ENCODE results near the gene PXK.
"Not testable (repeated sequence)": the region's sequence is repeated elsewhere in the genome, so short reads cannot be mapped to it uniquely, and the experiment has no call there.

The PXK gene

DNA sequence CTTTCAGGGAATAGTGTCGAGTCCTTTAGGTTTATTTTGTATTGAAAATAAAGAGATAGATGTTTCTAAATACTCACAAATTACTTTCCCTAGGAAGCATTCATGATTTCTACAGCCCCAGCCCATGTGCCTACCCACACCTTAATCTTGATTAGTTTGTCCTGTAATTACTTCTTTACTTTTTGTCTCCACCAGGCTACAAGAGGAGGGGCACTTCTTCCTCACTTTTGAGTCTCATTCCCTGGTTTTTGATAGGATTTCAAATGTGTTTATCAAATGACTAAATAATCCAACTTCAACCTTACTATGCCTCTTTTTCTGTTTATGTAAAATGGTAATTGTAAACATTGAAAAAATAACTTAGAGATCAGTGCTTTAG lies 1.8 kb downstream of the PXK start:
- no peak overlapping the region for H3K9ac ChIP-seq (ENCODE audit: low read length)
- H3K9me3 ChIP-seq (ENCODE audit: control insufficient read depth, insufficient read depth, low read depth, low read length): no peaks in the 10 kb centered on the region
- no peak overlapping the region for H3K27ac ChIP-seq (ENCODE audit: low read depth, low read length)
- H3K36me3 ChIP-seq (ENCODE audit: control insufficient read depth, insufficient read depth, low read length): no peaks in the 10 kb centered on the region
- peaks cover 13% of the 10 kb centered on the region for H3K27me3 ChIP-seq (ENCODE audit: control insufficient read depth, insufficient read depth, low read length)
- peaks cover 11% of the 10 kb centered on the region; the same call in 1 of the 2 replicates for H3K4me1 ChIP-seq (ENCODE audit: control insufficient read depth, insufficient read depth, low read length)
- no peak overlapping the region for H3K4me3 ChIP-seq (ENCODE audit: low read depth, low read length)

DNA sequence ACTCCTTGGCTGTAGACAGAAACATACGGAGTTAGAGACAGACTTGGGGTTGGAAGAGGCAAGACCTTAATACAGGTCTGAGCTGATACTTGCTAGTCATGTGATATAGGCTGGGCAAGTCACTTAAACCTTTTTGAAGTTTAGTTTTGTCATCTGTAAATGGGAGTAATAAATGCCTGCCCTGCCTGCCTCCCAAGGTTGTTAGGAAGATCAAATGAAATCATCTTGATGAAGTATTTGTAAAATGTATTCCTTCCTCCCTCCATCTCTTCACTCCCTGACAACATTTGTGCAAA lies 2.9 kb downstream of the PXK start:
- Histone ChIP-seq H3K27me3 (ENCODE audit: control insufficient read depth, insufficient read depth, low read length) (peaks cover 13% of the 10 kb centered on the region), H3K4me1 (ENCODE audit: control insufficient read depth, insufficient read depth, low read length) (peaks cover 11% of the 10 kb centered on the region; the same call in 1 of the 2 replicates), H3K9ac (ENCODE audit: low read length) (no peak overlapping the region), H3K36me3 (ENCODE audit: control insufficient read depth, insufficient read depth, low read length) (no peaks in the 10 kb centered on the region), H3K27ac (ENCODE audit: low read depth, low read length) (no peak overlapping the region), H3K9me3 (ENCODE audit: control insufficient read depth, insufficient read depth, low read depth, low read length) (no peaks in the 10 kb centered on the region), H3K4me3 (ENCODE audit: low read depth, low read length) (no peak overlapping the region)

DNA sequence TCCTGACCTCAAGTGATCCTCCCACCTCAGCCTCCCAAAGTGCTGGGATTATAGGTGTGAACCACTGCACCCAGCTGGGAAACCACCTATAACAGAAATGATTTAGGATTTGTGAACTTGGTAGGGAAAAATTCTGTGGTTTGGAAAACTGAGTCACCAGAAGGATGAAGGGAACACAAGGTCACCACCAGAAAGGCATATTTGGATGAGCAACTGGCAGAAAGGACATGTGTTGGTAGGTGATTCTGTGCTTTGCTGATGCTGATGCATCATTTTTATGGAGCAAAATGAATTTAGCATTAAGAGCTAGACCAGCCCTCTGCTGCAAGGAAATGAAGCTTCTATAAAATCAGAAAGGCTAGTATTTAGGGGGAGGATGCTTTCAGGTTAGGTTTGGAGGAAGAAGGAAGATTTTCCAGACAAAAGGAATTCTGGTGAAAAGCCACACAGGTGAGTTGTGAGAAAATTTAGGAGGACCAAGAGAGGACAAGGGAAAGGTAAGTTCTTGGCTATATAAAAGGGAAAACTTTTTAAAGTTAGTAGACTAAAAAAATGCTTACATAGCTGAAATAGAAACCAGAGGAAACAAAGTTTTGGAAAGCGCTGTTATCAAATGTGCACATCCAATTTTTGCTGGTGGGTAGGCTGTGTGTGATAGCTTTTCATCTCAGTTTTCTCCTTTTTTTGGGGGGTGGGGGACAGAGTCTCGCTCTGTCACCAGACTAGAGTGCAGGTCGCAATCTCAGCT lies 3.6 kb downstream of the PXK start:
- peaks cover 13% of the 10 kb centered on the region for H3K27me3 ChIP-seq (ENCODE audit: control insufficient read depth, insufficient read depth, low read length)
- H3K36me3 ChIP-seq (ENCODE audit: control insufficient read depth, insufficient read depth, low read length): no peaks in the 10 kb centered on the region
- peaks cover 11% of the 10 kb centered on the region; the same call in 1 of the 2 replicates for H3K4me1 ChIP-seq (ENCODE audit: control insufficient read depth, insufficient read depth, low read length)
- no peak overlapping the region for H3K9ac ChIP-seq (ENCODE audit: low read length)
- no peaks in the 10 kb centered on the region for H3K9me3 ChIP-seq (ENCODE audit: control insufficient read depth, insufficient read depth, low read depth, low read length)
- no peak overlapping the region for H3K4me3 ChIP-seq (ENCODE audit: low read depth, low read length)
- no peak overlapping the region for H3K27ac ChIP-seq (ENCODE audit: low read depth, low read length)

DNA sequence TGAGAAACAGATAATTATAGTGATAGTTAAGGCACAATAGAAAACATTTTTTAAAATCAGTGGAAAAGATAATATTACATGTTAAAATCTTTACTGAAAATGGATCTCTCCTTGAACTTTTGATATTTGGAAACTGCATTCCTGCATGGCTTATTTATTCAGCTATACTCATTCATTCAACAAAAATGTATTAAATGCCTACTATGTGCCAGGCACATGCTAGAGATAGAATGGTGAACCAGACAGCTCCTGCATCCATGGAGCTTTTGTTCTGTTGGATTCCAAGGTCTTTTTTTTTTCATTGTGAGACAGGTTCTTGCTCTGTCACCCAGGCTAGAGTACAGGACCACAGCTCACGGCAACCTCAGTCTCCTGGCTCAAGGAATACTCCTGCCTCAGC lies 4.5 kb downstream of the PXK start:
- no peaks in the 10 kb centered on the region for H3K9me3 ChIP-seq (ENCODE audit: control insufficient read depth, insufficient read depth, low read depth, low read length)
- no peaks in the 10 kb centered on the region for H3K36me3 ChIP-seq (ENCODE audit: control insufficient read depth, insufficient read depth, low read length)
- H3K4me1 ChIP-seq (ENCODE audit: control insufficient read depth, insufficient read depth, low read length): peaks cover 8% of the 10 kb centered on the region; the same call in 1 of the 2 replicates
- no peak overlapping the region for H3K9ac ChIP-seq (ENCODE audit: low read length)
- no peak overlapping the region for H3K4me3 ChIP-seq (ENCODE audit: low read depth, low read length)
- H3K27ac ChIP-seq (ENCODE audit: low read depth, low read length): no peak overlapping the region
- H3K27me3 ChIP-seq (ENCODE audit: control insufficient read depth, insufficient read depth, low read length): peaks cover 7% of the 10 kb centered on the region

DNA sequence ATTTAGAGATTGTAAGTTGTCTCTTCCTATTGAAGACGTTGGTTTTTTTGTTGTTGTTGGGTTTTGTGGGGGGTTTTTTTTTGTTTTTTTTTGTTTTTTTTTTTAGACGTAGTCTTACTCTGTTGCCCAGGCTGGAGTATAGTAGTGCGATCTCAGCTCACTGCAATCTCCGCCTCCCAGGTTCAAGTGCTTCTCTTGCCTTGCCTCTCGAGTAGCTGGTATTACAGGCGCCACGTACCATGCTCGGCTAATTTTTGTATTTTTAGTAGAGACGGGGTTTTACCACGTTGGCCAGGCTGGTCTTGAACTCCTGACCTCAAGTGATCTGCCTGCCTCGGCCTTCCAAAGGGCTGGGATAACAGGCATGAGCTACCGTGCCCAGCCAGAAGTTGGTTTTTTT lies 6.5 kb downstream of the PXK start:
- not testable (repeated sequence) for H3K9ac ChIP-seq (ENCODE audit: low read length); H3K36me3 ChIP-seq (ENCODE audit: control insufficient read depth, insufficient read depth, low read length); H3K4me3 ChIP-seq (ENCODE audit: low read depth, low read length); H3K4me1 ChIP-seq (ENCODE audit: control insufficient read depth, insufficient read depth, low read length); H3K27me3 ChIP-seq (ENCODE audit: control insufficient read depth, insufficient read depth, low read length); H3K9me3 ChIP-seq (ENCODE audit: control insufficient read depth, insufficient read depth, low read depth, low read length); H3K27ac ChIP-seq (ENCODE audit: low read depth, low read length)

DNA sequence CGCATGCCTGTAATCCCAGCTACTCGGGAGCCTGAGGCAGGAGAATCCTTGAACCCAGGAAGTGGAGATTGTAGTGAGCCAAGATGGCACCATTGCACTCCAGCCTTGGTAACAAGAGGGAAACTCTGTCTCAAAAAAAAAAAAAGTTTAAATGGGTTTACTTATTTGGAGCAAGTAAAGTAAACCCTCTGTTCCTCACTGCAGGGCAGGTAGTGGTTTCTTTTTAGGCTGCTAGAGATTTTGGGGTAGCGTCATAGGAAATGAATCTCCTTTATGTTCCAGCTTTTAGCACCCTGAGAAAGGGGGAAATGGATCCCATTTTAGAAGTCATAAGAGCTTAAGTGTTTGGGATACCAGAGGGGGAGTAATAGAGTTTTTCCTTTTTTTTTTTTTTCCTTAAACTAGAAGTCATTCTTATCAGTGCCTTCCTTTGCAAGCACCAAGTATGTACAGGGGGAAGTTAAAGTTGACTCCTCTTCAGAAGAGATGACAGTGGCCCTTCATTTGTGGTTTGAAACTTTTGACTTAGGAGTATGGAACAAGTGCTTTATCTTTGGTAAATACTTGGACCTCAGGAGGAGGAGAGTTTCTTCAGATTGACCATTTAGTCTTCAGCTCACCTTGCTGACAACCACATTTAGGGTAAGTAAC lies 8.0 kb downstream of the PXK start:
- Histone ChIP-seq H3K36me3 (ENCODE audit: control insufficient read depth, insufficient read depth, low read length) (no peaks in the 10 kb centered on the region), H3K27ac (ENCODE audit: low read depth, low read length) (no peak overlapping the region), H3K9ac (ENCODE audit: low read length) (no peak overlapping the region)

DNA sequence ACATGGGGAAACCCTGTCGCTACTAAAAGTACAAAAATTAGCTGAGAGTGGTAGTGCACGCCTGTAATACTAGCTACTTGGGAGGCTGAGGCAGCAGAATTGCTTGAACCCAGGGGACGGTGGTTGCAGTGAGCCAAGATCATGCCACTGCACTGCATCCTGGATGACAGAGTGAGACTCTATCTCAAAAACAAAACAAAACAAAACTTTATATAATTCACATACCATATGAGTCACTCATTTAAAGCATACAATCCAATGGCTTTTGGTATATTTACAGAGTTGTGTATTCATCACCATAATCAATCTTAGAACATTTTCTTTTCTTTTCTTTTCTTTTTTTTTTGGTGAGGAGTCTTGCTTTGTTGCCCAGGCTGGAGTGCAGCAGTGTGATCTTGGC lies 8.7 kb downstream of the PXK start:
- H3K27me3 ChIP-seq (ENCODE audit: control insufficient read depth, insufficient read depth, low read length): no peaks in the 10 kb centered on the region
- no peaks in the 10 kb centered on the region for H3K36me3 ChIP-seq (ENCODE audit: control insufficient read depth, insufficient read depth, low read length)
- no peaks in the 10 kb centered on the region for H3K4me1 ChIP-seq (ENCODE audit: control insufficient read depth, insufficient read depth, low read length)
- H3K27ac ChIP-seq (ENCODE audit: low read depth, low read length): no peak overlapping the region
- H3K9ac ChIP-seq (ENCODE audit: low read length): no peak overlapping the region
- no peaks in the 10 kb centered on the region for H3K9me3 ChIP-seq (ENCODE audit: control insufficient read depth, insufficient read depth, low read depth, low read length)
- H3K4me3 ChIP-seq (ENCODE audit: low read depth, low read length): no peak overlapping the region

More for the DNA sequence above, 8.0 kb downstream of the PXK start:
- Histone ChIP-seq H3K4me3 (ENCODE audit: low read depth, low read length) (no peak overlapping the region), H3K27me3 (ENCODE audit: control insufficient read depth, insufficient read depth, low read length) (no peaks in the 10 kb centered on the region), H3K4me1 (ENCODE audit: control insufficient read depth, insufficient read depth, low read length) (no peaks in the 10 kb centered on the region), H3K9me3 (ENCODE audit: control insufficient read depth, insufficient read depth, low read depth, low read length) (no peaks in the 10 kb centered on the region)

DNA sequence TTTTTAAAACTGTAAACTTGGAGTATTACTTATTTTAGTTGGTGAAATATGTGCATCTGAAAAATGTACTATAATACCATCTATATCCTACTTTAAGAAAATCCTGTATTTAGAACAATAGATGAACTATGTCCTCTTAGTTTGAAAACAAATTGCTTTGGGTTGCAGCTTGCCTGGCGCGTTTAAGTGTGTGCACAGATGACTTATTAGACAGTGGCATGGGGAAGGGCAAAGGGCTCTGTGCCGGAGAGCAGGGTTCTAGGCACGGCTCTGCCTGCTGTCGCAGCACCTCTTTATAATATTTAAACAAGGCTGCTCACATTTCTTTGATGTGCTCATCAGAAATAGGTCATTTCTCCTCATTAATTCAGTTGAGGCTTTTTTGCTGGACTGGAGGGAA lies 10.0 kb downstream of the PXK start:
- Histone ChIP-seq H3K4me3 (ENCODE audit: low read depth, low read length) (no peak overlapping the region), H3K27ac (ENCODE audit: low read depth, low read length) (no peak overlapping the region), H3K9ac (ENCODE audit: low read length) (no peak overlapping the region)

DNA sequence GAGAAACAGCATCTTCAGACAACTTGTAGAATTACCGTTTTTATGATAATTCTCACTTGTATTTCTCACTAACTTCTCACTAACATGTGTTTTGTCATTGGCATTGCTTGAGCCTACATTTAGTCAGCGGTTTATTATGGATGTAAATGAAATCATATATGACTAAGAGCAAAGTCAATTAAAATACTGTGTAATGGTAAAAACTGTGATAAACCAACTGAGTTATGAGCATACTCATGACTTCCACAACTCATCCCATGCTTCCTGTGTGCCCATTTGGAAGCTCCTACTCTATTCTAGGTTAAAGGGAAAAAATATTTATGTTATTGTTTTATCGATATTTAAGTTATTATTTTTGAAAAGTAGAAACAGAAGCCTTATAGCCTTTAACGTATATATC lies 12.8 kb downstream of the PXK start:
- Histone ChIP-seq H3K27ac (ENCODE audit: low read depth, low read length) (no peak overlapping the region), H3K36me3 (ENCODE audit: control insufficient read depth, insufficient read depth, low read length) (no peaks in the 10 kb centered on the region), H3K4me1 (ENCODE audit: control insufficient read depth, insufficient read depth, low read length) (no peaks in the 10 kb centered on the region), H3K4me3 (ENCODE audit: low read depth, low read length) (no peak overlapping the region), H3K27me3 (ENCODE audit: control insufficient read depth, insufficient read depth, low read length) (no peaks in the 10 kb centered on the region), H3K9me3 (ENCODE audit: control insufficient read depth, insufficient read depth, low read depth, low read length) (no peaks in the 10 kb centered on the region), H3K9ac (ENCODE audit: low read length) (no peak overlapping the region)

More for the DNA sequence above, 10.0 kb downstream of the PXK start:
- Histone ChIP-seq H3K36me3 (ENCODE audit: control insufficient read depth, insufficient read depth, low read length) (no peaks in the 10 kb centered on the region), H3K27me3 (ENCODE audit: control insufficient read depth, insufficient read depth, low read length) (no peaks in the 10 kb centered on the region), H3K4me1 (ENCODE audit: control insufficient read depth, insufficient read depth, low read length) (no peaks in the 10 kb centered on the region), H3K9me3 (ENCODE audit: control insufficient read depth, insufficient read depth, low read depth, low read length) (no peaks in the 10 kb centered on the region)

DNA sequence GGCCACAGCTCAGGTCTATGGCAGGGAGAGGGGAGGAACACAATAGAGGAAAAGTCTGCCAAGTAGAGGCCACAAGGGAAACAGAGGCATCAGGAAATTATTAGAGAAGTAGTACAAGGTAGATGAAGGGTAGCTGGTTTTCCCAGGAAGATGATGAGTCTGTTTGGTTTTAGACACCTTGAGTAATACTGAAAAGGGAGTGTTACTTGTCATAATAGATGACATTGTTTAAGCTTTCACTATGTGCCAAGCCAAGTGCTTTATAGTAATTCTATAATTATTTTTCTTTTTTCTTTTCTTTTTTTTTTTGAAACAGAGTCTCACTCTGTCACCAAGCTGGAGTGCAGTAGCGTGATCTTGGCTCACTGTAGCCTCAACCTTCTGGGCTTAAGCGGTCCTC lies 13.7 kb downstream of the PXK start:
- no peak overlapping the region for H3K4me3 ChIP-seq (ENCODE audit: low read depth, low read length)
- no peak overlapping the region for H3K9ac ChIP-seq (ENCODE audit: low read length)
- H3K27me3 ChIP-seq (ENCODE audit: control insufficient read depth, insufficient read depth, low read length): no peaks in the 10 kb centered on the region
- no peaks in the 10 kb centered on the region for H3K9me3 ChIP-seq (ENCODE audit: control insufficient read depth, insufficient read depth, low read depth, low read length)
- no peaks in the 10 kb centered on the region for H3K4me1 ChIP-seq (ENCODE audit: control insufficient read depth, insufficient read depth, low read length)
- no peak overlapping the region for H3K27ac ChIP-seq (ENCODE audit: low read depth, low read length)
- H3K36me3 ChIP-seq (ENCODE audit: control insufficient read depth, insufficient read depth, low read length): no peaks in the 10 kb centered on the region

DNA sequence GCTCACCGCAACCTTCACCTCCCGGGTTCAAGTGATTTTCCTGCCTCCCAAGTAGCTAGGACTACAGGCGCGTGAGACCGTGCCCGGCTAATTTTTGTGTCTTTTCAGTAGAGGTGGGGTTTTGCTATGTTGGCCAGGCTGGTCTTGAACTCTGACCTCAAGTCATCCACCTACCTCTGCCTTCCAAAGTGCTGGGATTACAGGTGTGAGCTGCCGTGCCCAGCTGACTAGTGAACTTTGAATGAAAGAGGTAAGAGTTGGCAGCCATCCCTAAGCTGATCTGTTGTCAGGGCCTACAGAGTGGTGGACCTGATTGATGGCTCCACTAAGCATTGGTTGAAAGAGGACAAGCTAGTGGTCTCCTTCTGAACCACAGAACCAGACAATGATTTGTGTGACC lies 15.3 kb downstream of the PXK start:
- Histone ChIP-seq H3K4me3 (ENCODE audit: low read depth, low read length) (no peak overlapping the region), H3K27ac (ENCODE audit: low read depth, low read length) (no peak overlapping the region), H3K36me3 (ENCODE audit: control insufficient read depth, insufficient read depth, low read length) (no peaks in the 10 kb centered on the region), H3K9ac (ENCODE audit: low read length) (no peak overlapping the region), H3K9me3 (ENCODE audit: control insufficient read depth, insufficient read depth, low read depth, low read length) (no peaks in the 10 kb centered on the region), H3K27me3 (ENCODE audit: control insufficient read depth, insufficient read depth, low read length) (no peaks in the 10 kb centered on the region), H3K4me1 (ENCODE audit: control insufficient read depth, insufficient read depth, low read length) (peaks cover 8% of the 10 kb centered on the region)
